ENCODE data around the gene STAC. TPM values are rescaled to one million over a fixed set of nuclear protein-coding genes. Genes with fewer than 3 reads are reported as not detected.

Gene STAC
- total RNA-seq, 1 donor from 2014 or later = 0.30 TPM

DNA sequence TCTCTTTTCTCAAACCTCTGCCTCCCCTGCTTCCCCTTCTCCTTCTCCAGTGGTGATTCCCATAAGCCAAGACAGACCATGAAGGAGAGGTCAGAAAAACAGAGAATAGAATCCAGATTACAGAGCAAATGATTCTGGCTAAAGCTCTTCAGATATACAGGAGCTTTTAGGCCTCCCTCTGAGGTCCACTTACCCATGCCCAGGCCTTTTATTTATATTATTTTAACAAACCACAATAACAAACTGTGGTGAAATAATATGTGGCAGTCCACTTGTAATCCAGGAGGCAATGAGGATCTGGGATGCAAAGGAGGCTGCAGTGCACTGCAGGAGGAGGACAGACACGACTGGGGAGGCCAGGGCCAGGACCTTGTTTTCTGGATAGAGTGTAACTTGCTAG lies 104.1 kb downstream of the STAC start:
- H3K4me1 ChIP-seq = no peaks in the 10 kb centered on the region
- intact Hi-C loops (cut with micrococcal nuclease) = no loop called here
- H3K27me3 ChIP-seq (ENCODE audit: low read depth) = no peaks in the 10 kb centered on the region
- H3K9me3 ChIP-seq (replicated peaks) = peaks cover 3% of the 10 kb centered on the region
- TF ChIP-seq, protein P1, sequence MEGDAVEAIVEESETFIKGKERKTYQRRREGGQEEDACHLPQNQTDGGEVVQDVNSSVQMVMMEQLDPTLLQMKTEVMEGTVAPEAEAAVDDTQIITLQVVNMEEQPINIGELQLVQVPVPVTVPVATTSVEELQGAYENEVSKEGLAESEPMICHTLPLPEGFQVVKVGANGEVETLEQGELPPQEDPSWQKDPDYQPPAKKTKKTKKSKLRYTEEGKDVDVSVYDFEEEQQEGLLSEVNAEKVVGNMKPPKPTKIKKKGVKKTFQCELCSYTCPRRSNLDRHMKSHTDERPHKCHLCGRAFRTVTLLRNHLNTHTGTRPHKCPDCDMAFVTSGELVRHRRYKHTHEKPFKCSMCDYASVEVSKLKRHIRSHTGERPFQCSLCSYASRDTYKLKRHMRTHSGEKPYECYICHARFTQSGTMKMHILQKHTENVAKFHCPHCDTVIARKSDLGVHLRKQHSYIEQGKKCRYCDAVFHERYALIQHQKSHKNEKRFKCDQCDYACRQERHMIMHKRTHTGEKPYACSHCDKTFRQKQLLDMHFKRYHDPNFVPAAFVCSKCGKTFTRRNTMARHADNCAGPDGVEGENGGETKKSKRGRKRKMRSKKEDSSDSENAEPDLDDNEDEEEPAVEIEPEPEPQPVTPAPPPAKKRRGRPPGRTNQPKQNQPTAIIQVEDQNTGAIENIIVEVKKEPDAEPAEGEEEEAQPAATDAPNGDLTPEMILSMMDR (IDR thresholded peaks at IDR 0.05; ENCODE audit: borderline replicate concordance) = no peak
- DNase-seq = no peak
- H3K4me3 ChIP-seq = no peak overlapping the region
- H3K36me3 ChIP-seq = no peaks in the 10 kb centered on the region
- no peak overlapping the region for H3K27ac ChIP-seq (replicated peaks)

DNA sequence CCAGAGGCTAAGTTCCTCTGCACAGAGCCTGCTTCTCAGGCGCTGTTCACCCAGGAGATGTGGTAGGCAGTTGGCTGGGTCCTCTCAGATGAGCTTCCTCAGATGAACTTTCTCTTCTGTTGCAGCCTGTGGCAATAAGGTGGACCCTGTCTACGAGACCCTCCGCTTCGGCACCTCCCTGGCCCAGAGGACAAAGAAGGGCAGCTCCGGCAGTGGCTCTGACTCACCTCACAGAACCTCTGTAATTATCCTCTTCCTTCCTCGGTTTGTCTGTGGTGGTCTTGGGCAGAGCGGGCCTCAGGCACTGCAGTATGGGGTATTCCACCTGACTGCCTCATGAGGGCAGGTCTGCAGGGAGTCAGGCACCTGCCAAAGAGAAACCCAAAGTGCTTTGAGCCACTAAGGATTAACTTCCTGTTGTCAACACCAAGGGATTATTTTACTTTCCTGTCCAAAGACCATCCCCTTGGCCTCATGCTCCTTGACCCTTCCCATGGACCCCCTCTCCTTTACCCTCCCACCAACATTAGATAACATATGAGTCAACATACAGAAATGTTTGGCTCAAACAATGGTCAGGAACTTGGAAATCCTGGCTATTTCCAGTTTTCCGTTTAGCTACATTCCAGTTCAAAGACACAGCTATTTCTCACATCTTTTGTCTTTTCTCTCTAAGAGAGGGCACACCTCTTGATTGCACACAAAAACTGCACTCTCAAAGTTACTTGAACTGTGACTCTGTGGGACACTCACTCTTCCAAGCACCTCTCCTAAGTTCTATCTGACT lies 105.9 kb downstream of the STAC start:
- H3K4me1 ChIP-seq = no peaks in the 10 kb centered on the region
- H3K27me3 ChIP-seq (ENCODE audit: low read depth) = no peaks in the 10 kb centered on the region
- TF ChIP-seq, protein P1 (IDR thresholded peaks at IDR 0.05; ENCODE audit: borderline replicate concordance) = no peak
- no peaks in the 10 kb centered on the region for H3K9me3 ChIP-seq (replicated peaks)
- no peaks in the 10 kb centered on the region for H3K36me3 ChIP-seq
- no peak for DNase-seq
- intact Hi-C loops (cut with micrococcal nuclease) = no loop called here
- H3K4me3 ChIP-seq = no peak overlapping the region
- no peak overlapping the region for H3K27ac ChIP-seq (replicated peaks)

DNA sequence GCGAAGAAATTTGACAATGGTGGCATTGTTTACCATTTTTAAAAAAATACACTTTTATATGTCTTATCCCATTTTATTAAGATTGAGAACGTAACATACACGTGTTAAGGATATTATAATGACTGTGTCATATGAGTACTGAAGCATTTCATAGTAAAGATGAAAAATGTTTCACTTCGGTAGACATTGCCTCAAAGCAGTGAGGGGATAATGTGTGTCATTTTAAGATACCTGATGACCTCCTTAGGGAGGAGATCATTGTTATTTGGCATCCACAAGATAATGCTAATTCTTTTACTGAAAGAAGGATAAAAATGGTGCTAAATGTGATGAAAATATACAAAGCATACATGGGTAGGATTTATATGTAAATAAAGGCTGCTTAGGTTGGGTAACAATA lies 107.3 kb downstream of the STAC start:
- intact Hi-C loops (cut with micrococcal nuclease) = no loop called here
- Histone ChIP-seq H3K36me3 (no peaks in the 10 kb centered on the region), H3K4me1 (no peaks in the 10 kb centered on the region), H3K27ac (replicated peaks) (no peak overlapping the region), H3K9me3 (replicated peaks) (no peaks in the 10 kb centered on the region), H3K27me3 (ENCODE audit: low read depth) (no peaks in the 10 kb centered on the region), H3K4me3 (no peak overlapping the region)
- TF ChIP-seq, protein P1 (IDR thresholded peaks at IDR 0.05; ENCODE audit: borderline replicate concordance) = no peak
- no peak for DNase-seq

DNA sequence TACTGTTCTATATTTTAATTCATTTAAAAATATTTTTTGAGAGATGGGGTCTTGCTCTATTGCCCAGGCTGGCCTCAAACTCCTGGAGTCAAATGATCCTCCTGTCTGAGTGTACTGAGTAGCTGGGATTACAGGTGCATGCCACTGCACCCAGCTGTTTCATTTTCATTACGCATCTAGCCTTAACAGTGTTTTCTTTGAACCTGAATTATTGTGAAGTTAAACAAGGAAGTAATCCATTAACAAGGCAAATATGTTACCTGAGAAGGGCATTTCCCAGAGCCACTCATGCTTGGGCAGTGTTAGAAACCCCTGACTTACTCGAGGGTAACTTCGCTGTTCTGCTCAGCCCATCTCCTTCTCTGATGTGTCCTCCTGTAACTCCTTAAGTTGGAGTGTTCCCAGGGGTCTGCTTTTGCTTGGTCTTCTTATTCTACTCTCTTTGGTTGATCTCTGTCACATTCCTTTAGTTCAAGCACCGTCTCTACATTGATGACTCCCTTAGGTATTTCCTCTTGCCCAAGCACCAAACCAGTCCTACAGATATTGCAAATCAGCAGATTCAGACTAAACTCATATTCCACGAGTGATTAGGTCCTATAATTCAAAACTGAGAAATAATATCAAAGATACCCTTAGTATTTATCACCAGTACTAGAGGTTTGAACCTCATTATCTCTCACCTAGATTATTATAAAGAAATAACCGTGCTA lies 107.9 kb downstream of the STAC start:
- no peaks in the 10 kb centered on the region for H3K36me3 ChIP-seq
- TF ChIP-seq, protein P1 (IDR thresholded peaks at IDR 0.05; ENCODE audit: borderline replicate concordance) = no peak
- H3K27ac ChIP-seq (replicated peaks) = no peak overlapping the region
- H3K4me3 ChIP-seq = no peak overlapping the region
- H3K9me3 ChIP-seq (replicated peaks) = no peaks in the 10 kb centered on the region
- H3K27me3 ChIP-seq (ENCODE audit: low read depth) = no peaks in the 10 kb centered on the region
- intact Hi-C loops (cut with micrococcal nuclease) = no loop called here
- no peaks in the 10 kb centered on the region for H3K4me1 ChIP-seq
- no peak for DNase-seq

DNA sequence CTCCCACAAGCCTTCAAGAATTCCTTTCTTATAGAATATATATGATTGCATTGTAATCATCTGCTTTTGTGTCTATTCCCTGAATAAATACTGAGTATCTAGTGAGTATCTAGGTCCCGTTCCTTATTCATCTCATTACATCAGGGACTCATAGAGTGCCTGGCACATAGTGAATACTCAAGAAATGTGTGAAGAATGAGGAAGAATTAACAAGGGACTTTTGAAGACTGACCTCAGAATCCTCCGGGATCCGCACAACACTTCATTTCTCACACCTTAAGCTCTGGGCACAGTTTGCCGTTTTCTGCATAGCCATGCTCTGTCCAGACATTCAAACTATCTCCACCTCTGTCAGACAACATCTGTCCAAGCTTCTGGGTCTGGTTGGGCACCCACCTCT lies 108.8 kb downstream of the STAC start:
- no peaks in the 10 kb centered on the region for H3K27me3 ChIP-seq (ENCODE audit: low read depth)
- H3K4me3 ChIP-seq = no peak overlapping the region
- no peak overlapping the region for H3K27ac ChIP-seq (replicated peaks)
- H3K36me3 ChIP-seq = no peaks in the 10 kb centered on the region
- H3K9me3 ChIP-seq (replicated peaks) = no peaks in the 10 kb centered on the region
- DNase-seq = no peak
- no peaks in the 10 kb centered on the region for H3K4me1 ChIP-seq
- intact Hi-C loops (cut with micrococcal nuclease) = no loop called here
- TF ChIP-seq, protein P1 (IDR thresholded peaks at IDR 0.05; ENCODE audit: borderline replicate concordance) = no peak
